ENCODE results near the gene ELF3. TPM values are rescaled to one million over a fixed set of nuclear protein-coding genes. Genes with fewer than 3 reads are reported as not detected.

The ELF3 gene
- total and polyA plus RNA-seq, 2 of the 13 experiments (the other 11 are each of a cell fraction or from before 2014, with no cell fraction given): 11.5 to 55.1 TPM

DNA sequence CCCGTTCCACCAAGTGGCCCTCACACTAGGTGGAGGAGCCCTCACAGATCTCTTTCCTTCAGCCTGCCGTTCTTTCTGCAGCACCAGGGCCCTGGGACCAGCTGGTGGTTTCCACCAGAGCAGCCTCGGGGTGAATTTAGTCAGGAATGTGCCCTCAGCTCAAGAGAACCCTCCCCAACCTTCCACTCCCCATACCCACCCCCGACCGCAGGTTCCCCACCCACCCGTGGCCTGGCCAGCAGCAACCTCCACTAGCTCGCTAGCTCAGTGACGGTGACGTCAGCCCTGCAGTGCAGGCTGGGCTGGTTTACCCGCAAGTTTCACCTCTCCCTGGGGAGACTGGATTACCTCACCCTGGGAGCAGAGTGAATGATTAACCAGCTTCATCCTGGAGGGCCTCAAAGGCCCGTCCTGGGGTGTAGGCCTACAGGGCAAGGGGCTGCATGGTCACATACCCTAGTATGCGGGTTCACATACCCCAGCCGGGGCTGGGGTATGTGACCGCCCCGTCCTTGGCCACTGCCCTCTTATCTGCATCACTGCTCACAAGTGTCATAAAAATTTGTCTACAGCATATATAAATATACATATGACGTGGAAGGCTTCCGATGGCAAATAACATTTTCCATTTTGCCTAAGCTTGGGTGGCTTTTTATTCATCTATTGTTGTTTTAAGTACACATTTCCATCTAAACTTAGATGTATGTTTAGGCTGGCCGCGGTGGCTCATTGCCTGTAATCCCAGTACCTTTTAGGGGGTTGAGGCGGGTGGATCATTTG, 24.5 kb downstream of the ELF3 start (continued):
- TF ChIP-seq, protein P1, sequence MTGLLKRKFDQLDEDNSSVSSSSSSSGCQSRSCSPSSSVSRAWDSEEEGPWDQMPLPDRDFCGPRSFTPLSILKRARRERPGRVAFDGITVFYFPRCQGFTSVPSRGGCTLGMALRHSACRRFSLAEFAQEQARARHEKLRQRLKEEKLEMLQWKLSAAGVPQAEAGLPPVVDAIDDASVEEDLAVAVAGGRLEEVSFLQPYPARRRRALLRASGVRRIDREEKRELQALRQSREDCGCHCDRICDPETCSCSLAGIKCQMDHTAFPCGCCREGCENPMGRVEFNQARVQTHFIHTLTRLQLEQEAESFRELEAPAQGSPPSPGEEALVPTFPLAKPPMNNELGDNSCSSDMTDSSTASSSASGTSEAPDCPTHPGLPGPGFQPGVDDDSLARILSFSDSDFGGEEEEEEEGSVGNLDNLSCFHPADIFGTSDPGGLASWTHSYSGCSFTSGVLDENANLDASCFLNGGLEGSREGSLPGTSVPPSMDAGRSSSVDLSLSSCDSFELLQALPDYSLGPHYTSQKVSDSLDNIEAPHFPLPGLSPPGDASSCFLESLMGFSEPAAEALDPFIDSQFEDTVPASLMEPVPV (CRISPR knock-in tag; IDR thresholded peaks at IDR 0.05): no peak
- TF ChIP-seq, protein P2, sequence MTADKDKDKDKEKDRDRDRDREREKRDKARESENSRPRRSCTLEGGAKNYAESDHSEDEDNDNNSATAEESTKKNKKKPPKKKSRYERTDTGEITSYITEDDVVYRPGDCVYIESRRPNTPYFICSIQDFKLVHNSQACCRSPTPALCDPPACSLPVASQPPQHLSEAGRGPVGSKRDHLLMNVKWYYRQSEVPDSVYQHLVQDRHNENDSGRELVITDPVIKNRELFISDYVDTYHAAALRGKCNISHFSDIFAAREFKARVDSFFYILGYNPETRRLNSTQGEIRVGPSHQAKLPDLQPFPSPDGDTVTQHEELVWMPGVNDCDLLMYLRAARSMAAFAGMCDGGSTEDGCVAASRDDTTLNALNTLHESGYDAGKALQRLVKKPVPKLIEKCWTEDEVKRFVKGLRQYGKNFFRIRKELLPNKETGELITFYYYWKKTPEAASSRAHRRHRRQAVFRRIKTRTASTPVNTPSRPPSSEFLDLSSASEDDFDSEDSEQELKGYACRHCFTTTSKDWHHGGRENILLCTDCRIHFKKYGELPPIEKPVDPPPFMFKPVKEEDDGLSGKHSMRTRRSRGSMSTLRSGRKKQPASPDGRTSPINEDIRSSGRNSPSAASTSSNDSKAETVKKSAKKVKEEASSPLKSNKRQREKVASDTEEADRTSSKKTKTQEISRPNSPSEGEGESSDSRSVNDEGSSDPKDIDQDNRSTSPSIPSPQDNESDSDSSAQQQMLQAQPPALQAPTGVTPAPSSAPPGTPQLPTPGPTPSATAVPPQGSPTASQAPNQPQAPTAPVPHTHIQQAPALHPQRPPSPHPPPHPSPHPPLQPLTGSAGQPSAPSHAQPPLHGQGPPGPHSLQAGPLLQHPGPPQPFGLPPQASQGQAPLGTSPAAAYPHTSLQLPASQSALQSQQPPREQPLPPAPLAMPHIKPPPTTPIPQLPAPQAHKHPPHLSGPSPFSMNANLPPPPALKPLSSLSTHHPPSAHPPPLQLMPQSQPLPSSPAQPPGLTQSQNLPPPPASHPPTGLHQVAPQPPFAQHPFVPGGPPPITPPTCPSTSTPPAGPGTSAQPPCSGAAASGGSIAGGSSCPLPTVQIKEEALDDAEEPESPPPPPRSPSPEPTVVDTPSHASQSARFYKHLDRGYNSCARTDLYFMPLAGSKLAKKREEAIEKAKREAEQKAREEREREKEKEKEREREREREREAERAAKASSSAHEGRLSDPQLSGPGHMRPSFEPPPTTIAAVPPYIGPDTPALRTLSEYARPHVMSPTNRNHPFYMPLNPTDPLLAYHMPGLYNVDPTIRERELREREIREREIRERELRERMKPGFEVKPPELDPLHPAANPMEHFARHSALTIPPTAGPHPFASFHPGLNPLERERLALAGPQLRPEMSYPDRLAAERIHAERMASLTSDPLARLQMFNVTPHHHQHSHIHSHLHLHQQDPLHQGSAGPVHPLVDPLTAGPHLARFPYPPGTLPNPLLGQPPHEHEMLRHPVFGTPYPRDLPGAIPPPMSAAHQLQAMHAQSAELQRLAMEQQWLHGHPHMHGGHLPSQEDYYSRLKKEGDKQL (CRISPR knock-in tag; IDR thresholded peaks at IDR 0.05; ENCODE audit: low read depth): peak; percentile 18; the same call in 1 of the 2 replicates
- no peak for TF ChIP-seq ZNF766 (CRISPR knock-in tag; IDR thresholded peaks at IDR 0.05; ENCODE audit: borderline replicate concordance)
- no peak; the same call in 1 of the 2 replicates for TF ChIP-seq DNMT3B (CRISPR knock-in tag; conservative IDR thresholded peaks at IDR 0.05)
- TF ChIP-seq HDAC2 (CRISPR knock-in tag; IDR thresholded peaks at IDR 0.05): peak; percentile 53; the same call in 1 of the 2 replicates
- TF ChIP-seq, protein P3, sequence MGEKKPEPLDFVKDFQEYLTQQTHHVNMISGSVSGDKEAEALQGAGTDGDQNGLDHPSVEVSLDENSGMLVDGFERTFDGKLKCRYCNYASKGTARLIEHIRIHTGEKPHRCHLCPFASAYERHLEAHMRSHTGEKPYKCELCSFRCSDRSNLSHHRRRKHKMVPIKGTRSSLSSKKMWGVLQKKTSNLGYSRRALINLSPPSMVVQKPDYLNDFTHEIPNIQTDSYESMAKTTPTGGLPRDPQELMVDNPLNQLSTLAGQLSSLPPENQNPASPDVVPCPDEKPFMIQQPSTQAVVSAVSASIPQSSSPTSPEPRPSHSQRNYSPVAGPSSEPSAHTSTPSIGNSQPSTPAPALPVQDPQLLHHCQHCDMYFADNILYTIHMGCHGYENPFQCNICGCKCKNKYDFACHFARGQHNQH (CRISPR knock-in tag; IDR thresholded peaks at IDR 0.05): peak; percentile 66; the same call in 1 of the 2 replicates
- TF ChIP-seq ZSCAN31 (CRISPR knock-in tag; IDR thresholded peaks at IDR 0.05; ENCODE audit: low read depth): no peak
- no peak for TF ChIP-seq ZNF552 (CRISPR knock-in tag; IDR thresholded peaks at IDR 0.05; ENCODE audit: borderline replicate concordance)
- TF ChIP-seq PHF5A (CRISPR knock-in tag; IDR thresholded peaks at IDR 0.05; ENCODE audit: low read depth, unreplicated experiment): no peak
- TF ChIP-seq, protein P4, sequence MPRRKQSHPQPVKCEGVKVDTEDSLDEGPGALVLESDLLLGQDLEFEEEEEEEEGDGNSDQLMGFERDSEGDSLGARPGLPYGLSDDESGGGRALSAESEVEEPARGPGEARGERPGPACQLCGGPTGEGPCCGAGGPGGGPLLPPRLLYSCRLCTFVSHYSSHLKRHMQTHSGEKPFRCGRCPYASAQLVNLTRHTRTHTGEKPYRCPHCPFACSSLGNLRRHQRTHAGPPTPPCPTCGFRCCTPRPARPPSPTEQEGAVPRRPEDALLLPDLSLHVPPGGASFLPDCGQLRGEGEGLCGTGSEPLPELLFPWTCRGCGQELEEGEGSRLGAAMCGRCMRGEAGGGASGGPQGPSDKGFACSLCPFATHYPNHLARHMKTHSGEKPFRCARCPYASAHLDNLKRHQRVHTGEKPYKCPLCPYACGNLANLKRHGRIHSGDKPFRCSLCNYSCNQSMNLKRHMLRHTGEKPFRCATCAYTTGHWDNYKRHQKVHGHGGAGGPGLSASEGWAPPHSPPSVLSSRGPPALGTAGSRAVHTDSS (CRISPR knock-in tag; conservative IDR thresholded peaks at IDR 0.05): no peak
- TF ChIP-seq, protein P5, sequence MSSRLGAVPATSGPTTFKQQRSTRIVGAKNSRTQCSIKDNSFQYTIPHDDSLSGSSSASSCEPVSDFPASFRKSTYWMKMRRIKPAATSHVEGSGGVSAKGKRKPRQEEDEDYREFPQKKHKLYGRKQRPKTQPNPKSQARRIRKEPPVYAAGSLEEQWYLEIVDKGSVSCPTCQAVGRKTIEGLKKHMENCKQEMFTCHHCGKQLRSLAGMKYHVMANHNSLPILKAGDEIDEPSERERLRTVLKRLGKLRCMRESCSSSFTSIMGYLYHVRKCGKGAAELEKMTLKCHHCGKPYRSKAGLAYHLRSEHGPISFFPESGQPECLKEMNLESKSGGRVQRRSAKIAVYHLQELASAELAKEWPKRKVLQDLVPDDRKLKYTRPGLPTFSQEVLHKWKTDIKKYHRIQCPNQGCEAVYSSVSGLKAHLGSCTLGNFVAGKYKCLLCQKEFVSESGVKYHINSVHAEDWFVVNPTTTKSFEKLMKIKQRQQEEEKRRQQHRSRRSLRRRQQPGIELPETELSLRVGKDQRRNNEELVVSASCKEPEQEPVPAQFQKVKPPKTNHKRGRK (CRISPR knock-in tag; IDR thresholded peaks at IDR 0.05): no peak
- TF ChIP-seq MATR3 (CRISPR knock-in tag; IDR thresholded peaks at IDR 0.05): no peak
- TF ChIP-seq, protein P6, sequence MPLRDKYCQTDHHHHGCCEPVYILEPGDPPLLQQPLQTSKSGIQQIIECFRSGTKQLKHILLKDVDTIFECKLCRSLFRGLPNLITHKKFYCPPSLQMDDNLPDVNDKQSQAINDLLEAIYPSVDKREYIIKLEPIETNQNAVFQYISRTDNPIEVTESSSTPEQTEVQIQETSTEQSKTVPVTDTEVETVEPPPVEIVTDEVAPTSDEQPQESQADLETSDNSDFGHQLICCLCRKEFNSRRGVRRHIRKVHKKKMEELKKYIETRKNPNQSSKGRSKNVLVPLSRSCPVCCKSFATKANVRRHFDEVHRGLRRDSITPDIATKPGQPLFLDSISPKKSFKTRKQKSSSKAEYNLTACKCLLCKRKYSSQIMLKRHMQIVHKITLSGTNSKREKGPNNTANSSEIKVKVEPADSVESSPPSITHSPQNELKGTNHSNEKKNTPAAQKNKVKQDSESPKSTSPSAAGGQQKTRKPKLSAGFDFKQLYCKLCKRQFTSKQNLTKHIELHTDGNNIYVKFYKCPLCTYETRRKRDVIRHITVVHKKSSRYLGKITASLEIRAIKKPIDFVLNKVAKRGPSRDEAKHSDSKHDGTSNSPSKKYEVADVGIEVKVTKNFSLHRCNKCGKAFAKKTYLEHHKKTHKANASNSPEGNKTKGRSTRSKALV (CRISPR knock-in tag; IDR thresholded peaks at IDR 0.05): 0 out of 2 replicates have a peak, but pooled peaks have one; percentile 46
